H1 (cell line): ENCODE results near the gene PRKN. TPM values are rescaled to one million over a fixed set of nuclear protein-coding genes. Genes with fewer than 3 reads are reported as not detected.

Source experiments
- CTCF ChIA-PET: fragments of 300-600 bp; sonication (Branson Sonifier 250); formaldehyde crosslinking; loops from one replicate; lab custom pipeline; 2021; ENCODE audit not compliant: partially characterized antibody; lab: Charles Lee
- POLR2A ChIA-PET: fragments of 300-600 bp; sonication (Branson Sonifier 250); formaldehyde crosslinking; loops from one replicate; lab custom pipeline; 2021; ENCODE audit warnings: inconsistent platforms; ENCODE audit not compliant: partially characterized antibody; lab: Charles Lee
- DNase-seq, 2 experiments: peaks; one replicate each; pipeline versions ENCODE4 v3.0.0 to v3.0.0-alpha.2; 2010 to 2022; ENCODE audit warnings: low spot score in 2 of 2, low read depth in 1 of 2, mixed read lengths in 1 of 2
- FAIRE-seq: peaks from 2 replicates; lab custom pipeline; 2011; peaks lifted over from hg19 to GRCh38; lab: Jason Lieb, UNC
- H2AFZ ChIP-seq: 2 replicates; pipeline ENCODE4 v1.8.1; 2012; ENCODE audit warnings: low read length, inconsistent platforms
- H2AK5ac ChIP-seq: 2 replicates; pipeline ENCODE4 v1.6.1; 2013; ENCODE audit warnings: low read depth, low read length
- H2BK120ac ChIP-seq: replicated peaks from 2 replicates; pipeline ENCODE3; 2013; ENCODE audit warnings: low read depth, low read length, inconsistent platforms
- H2BK12ac ChIP-seq: 2 replicates; pipeline ENCODE4 v1.6.1; 2013; ENCODE audit warnings: low read depth, low read length
- H2BK15ac ChIP-seq: 2 replicates; pipeline ENCODE4 v1.6.1; 2013; ENCODE audit warnings: low read length
- H2BK20ac ChIP-seq: 2 replicates; pipeline ENCODE4 v1.6.1; 2013; ENCODE audit warnings: low read length
- H2BK5ac ChIP-seq: 2 replicates; pipeline ENCODE4 v1.6.1; 2013; ENCODE audit warnings: low read depth, low read length
- H3K14ac ChIP-seq: 2 replicates; pipeline ENCODE4 v1.6.1; 2013; ENCODE audit warnings: inconsistent platforms; ENCODE audit not compliant: insufficient read length
- H3K18ac ChIP-seq: 2 replicates; pipeline ENCODE4 v1.6.1; 2013; ENCODE audit warnings: low read length; ENCODE audit errors: extremely low read depth
- H3K23ac ChIP-seq: 2 replicates; pipeline ENCODE4 v1.6.1; 2013; ENCODE audit warnings: inconsistent platforms; ENCODE audit not compliant: insufficient read length
- H3K23me2 ChIP-seq: 2 replicates; pipeline ENCODE4 v1.6.1; 2013; ENCODE audit warnings: low read depth, low read length
- H3K27ac ChIP-seq: 2 replicates; pipeline ENCODE4 v1.6.1; 2011; ENCODE audit warnings: low read depth, low read length, inconsistent platforms
- H3K27me3 ChIP-seq, 4 experiments: replicated peaks in 1 of 4; 1 replicate in 1 of 4; 2 replicates in 3 of 4; pipeline versions ENCODE4 v1.6.1 to v1.8.1; 2011 to 2013; ENCODE audit warnings: low read length in 3 of 4, mild to moderate bottlenecking in 3 of 4, inconsistent platforms in 2 of 4, mixed read lengths in 2 of 4, moderate library complexity in 1 of 4; ENCODE audit not compliant: control insufficient read depth in 3 of 4, insufficient read depth in 3 of 4; ENCODE audit errors: extremely low read depth in 1 of 4
- H3K36me3 ChIP-seq, 4 experiments: 2 replicates each; pipeline versions ENCODE4 v1.6.1 to v1.8.1; 2011 to 2013; ENCODE audit warnings: mild to moderate bottlenecking in 4 of 4, low read length in 3 of 4, moderate library complexity in 2 of 4, control low read depth in 1 of 4, inconsistent platforms in 1 of 4; ENCODE audit not compliant: insufficient read depth in 4 of 4, control insufficient read depth in 2 of 4
- H3K4ac ChIP-seq: replicated peaks from 2 replicates; pipeline ENCODE3; 2013; ENCODE audit warnings: low read length, low read depth, mixed read lengths, inconsistent platforms; ENCODE audit not compliant: insufficient read length
- H3K4me1 ChIP-seq, 4 experiments: replicated peaks in 1 of 4; 1 replicate in 1 of 4; 2 replicates in 3 of 4; pipeline versions ENCODE4 v1.6.1 to v1.8.1; 2011 to 2013; ENCODE audit warnings: low read length in 3 of 4, inconsistent platforms in 2 of 4, mixed read lengths in 1 of 4; ENCODE audit not compliant: insufficient read depth in 4 of 4, control insufficient read depth in 3 of 4
- H3K4me2 ChIP-seq, 2 experiments: 2 replicates each; pipeline versions ENCODE4 v1.6.1 to v1.8.1; 2011 to 2013; ENCODE audit warnings: low read depth in 2 of 2, low read length in 2 of 2, control low read depth in 1 of 2, inconsistent platforms in 1 of 2, mild to moderate bottlenecking in 1 of 2; ENCODE audit not compliant: insufficient read depth in 1 of 2
- H3K4me3 ChIP-seq, 4 experiments: fragments of 200-600, 300-600 bp in 1 of 4; sonication (generic), shearing (Covaris generic), sonication (Bioruptor Twin) in 1 of 4; 2 replicates each; pipeline versions ENCODE4 v1.5.1 to v1.8.1; 2011 to 2016; ENCODE audit warnings: low read length in 4 of 4, low read depth in 3 of 4, control low read depth in 2 of 4, inconsistent platforms in 2 of 4, mild to moderate bottlenecking in 2 of 4, mixed read lengths in 1 of 4, moderate library complexity in 1 of 4; ENCODE audit not compliant: insufficient read depth in 2 of 4; ENCODE audit errors: extremely low read depth in 1 of 4
- H3K56ac ChIP-seq: replicated peaks from 2 replicates; pipeline ENCODE3; 2013; ENCODE audit warnings: low read depth, mild to moderate bottlenecking, mixed read lengths, low read length, inconsistent platforms; ENCODE audit not compliant: insufficient read length
- H3K79me1 ChIP-seq: 2 replicates; pipeline ENCODE4 v1.6.1; 2013; ENCODE audit warnings: low read depth, low read length, control low read depth
- H3K79me2 ChIP-seq, 2 experiments: 2 replicates each; pipeline versions ENCODE4 v1.6.1 to v1.8.1; 2012 to 2013; ENCODE audit warnings: low read length in 2 of 2, mild to moderate bottlenecking in 2 of 2, inconsistent platforms in 1 of 2; ENCODE audit not compliant: insufficient read depth in 2 of 2, control insufficient read depth in 1 of 2
- H3K9ac ChIP-seq, 4 experiments: replicated peaks in 1 of 4; 1 replicate in 1 of 4; 2 replicates in 3 of 4; pipeline versions ENCODE4 v1.6.1 to v1.8.1; 2011 to 2013; ENCODE audit warnings: low read depth in 3 of 4, low read length in 3 of 4, control low read depth in 2 of 4, mild to moderate bottlenecking in 2 of 4, moderate library complexity in 2 of 4, inconsistent platforms in 1 of 4; ENCODE audit errors: extremely low read depth in 1 of 4
- H3K9me3 ChIP-seq, 2 experiments: 2 replicates each; pipeline versions ENCODE4 v1.6.1 to v1.8.1; 2012 to 2013; ENCODE audit warnings: mild to moderate bottlenecking in 2 of 2, moderate library complexity in 2 of 2, control low read depth in 1 of 2, inconsistent platforms in 1 of 2, low read depth in 1 of 2, low read length in 1 of 2, mixed read lengths in 1 of 2; ENCODE audit not compliant: insufficient read depth in 2 of 2
- H4K20me1 ChIP-seq, 2 experiments: replicated peaks in 1 of 2; 2 replicates each; pipeline versions ENCODE3 to v1.8.1; 2011 to 2013; ENCODE audit warnings: inconsistent platforms in 2 of 2, low read length in 2 of 2, mild to moderate bottlenecking in 1 of 2; ENCODE audit not compliant: insufficient read depth in 2 of 2, control insufficient read depth in 1 of 2
- H4K5ac ChIP-seq: 2 replicates; pipeline ENCODE4 v1.6.1; 2013; ENCODE audit warnings: low read length, low read depth, mixed read lengths, inconsistent platforms; ENCODE audit not compliant: insufficient read length
- H4K8ac ChIP-seq: 2 replicates; pipeline ENCODE4 v1.8.0; 2013; ENCODE audit warnings: mild to moderate bottlenecking, moderate library complexity, low read length, inconsistent platforms; ENCODE audit not compliant: insufficient read depth; ENCODE audit errors: extremely low read depth
- H4K91ac ChIP-seq: replicated peaks from 2 replicates; pipeline ENCODE3; 2013; ENCODE audit warnings: low read length, mixed read lengths, inconsistent platforms; ENCODE audit not compliant: insufficient read length
- ATF2 ChIP-seq: IDR thresholded peaks from 2 replicates; pipeline ENCODE4 v1.6.1; 2012; ENCODE audit warnings: low read length, inconsistent platforms
- CBX5 ChIP-seq: fragments of 300-800, 300-1000 bp; sonication (generic); IDR thresholded peaks from 2 replicates; pipeline ENCODE4 v1.7.1; 2016; ENCODE audit warnings: antibody characterized with exemption, low read length, low read depth
- CTBP2 ChIP-seq: IDR thresholded peaks from 2 replicates; pipeline ENCODE4 v1.7.0; 2011; ENCODE audit warnings: borderline replicate concordance, mild to moderate bottlenecking, moderate library complexity, mixed read lengths, low read length; ENCODE audit not compliant: insufficient read depth, insufficient read length
- FOSL1 ChIP-seq: IDR thresholded peaks from 2 replicates; pipeline ENCODE4 v1.6.1; 2011; ENCODE audit warnings: mild to moderate bottlenecking, low read depth, low read length, moderate library complexity; ENCODE audit not compliant: insufficient read depth
- HDAC6 ChIP-seq: IDR thresholded peaks from one replicate; pipeline ENCODE4 v1.7.1; 2012; ENCODE audit warnings: low read depth, mild to moderate bottlenecking, inconsistent platforms, low read length, moderate library complexity
- KDM5A ChIP-seq: fragments of 200-600 bp; IDR thresholded peaks from 2 replicates; pipeline ENCODE4 v1.7.1; 2012; ENCODE audit warnings: mild to moderate bottlenecking, low read length, inconsistent platforms, mixed read lengths
- NANOG ChIP-seq: IDR thresholded peaks from 2 replicates; pipeline ENCODE4 v1.6.1; 2011; ENCODE audit warnings: low read length, low read depth, mild to moderate bottlenecking, inconsistent platforms; ENCODE audit not compliant: insufficient read depth, poor library complexity, severe bottlenecking
- POLR2A ChIP-seq, 2 experiments: IDR thresholded peaks; 1 replicate in 1 of 2; 2 replicates in 1 of 2; pipeline ENCODE4 v1.6.1; 2011; ENCODE audit warnings: low read depth in 2 of 2, low read length in 2 of 2, mild to moderate bottlenecking in 2 of 2; ENCODE audit errors: control extremely low read depth in 1 of 2
- RAD21 ChIP-seq, 2 experiments: IDR thresholded peaks in 1 of 2; conservative IDR thresholded peaks in 1 of 2; 2 replicates each; pipeline ENCODE4 v1.6.1; 2011; ENCODE audit warnings: low read depth in 2 of 2, low read length in 2 of 2, improper control_type of control experiment in 1 of 2, inconsistent platforms in 1 of 2, mild to moderate bottlenecking in 1 of 2, moderate library complexity in 1 of 2
- RFX5 ChIP-seq: IDR thresholded peaks from 2 replicates; pipeline ENCODE4 v1.6.1; 2011; ENCODE audit warnings: low read depth, low read length, improper control_type of control experiment, borderline replicate concordance
- TAF7 ChIP-seq: optimal IDR thresholded peaks from 2 replicates; pipeline ENCODE3; 2011; ENCODE audit warnings: low read depth, mild to moderate bottlenecking, inconsistent platforms, low read length, moderate library complexity, borderline replicate concordance
- ZNF274 ChIP-seq: IDR thresholded peaks from 2 replicates; pipeline ENCODE4 v1.7.0; 2012; ENCODE audit warnings: low read length, borderline replicate concordance; ENCODE audit errors: extremely low read depth
- WGBS, 2 experiments: shearing (Covaris generic) in 1 of 2; methylation state at CpG; one replicate each; pipeline versions ENCODE4 v1.1.6 to v1.1.7; 2013 to 2015; ENCODE audit warnings: low lambda C conversion rate in 2 of 2, mixed read lengths in 2 of 2, inconsistent platforms in 1 of 2, low coverage in 1 of 2, missing lambda C conversion rate in 1 of 2; ENCODE audit not compliant: insufficient replicate concordance in 2 of 2, insufficient coverage in 1 of 2, insufficient read length in 1 of 2; ENCODE audit errors: extremely low coverage in 1 of 2, missing lambda C conversion rate in 1 of 2; 5-methylcytosine and 5-hydroxymethylcytosine counted together
- polyA plus RNA-seq, 7 experiments: library from polyadenylated mRNA; depleted of rRNA in 3 of 7; stranded (reverse) in 5 of 7; unstranded in 2 of 7; fragments of >200 nt in 5 of 7; fragments of 200-250 nt in 2 of 7; gene quantifications; 1 replicate in 5 of 7; 2 replicates in 1 of 7; 4 replicates in 1 of 7; pipeline versions ENCODE4 v1.2.1 to v1.2.3, GENCODE V29; 2011 to 2013; ENCODE audit warnings: missing spikeins in 2 of 7, mixed read lengths in 2 of 7
- total RNA-seq: library from RNA; stranded (reverse); fragmentation: NEBNext Ultra II Directional; extraction: Animal tissue kit (Norgen Biotek cat#: 25700); gene quantifications from 2 replicates; pipeline ENCODE4 v1.2.1, GENCODE V29; 2021

PRKN gene
- total and polyA plus RNA-seq, 2 of the 8 experiments (the other 6 are each of a cell fraction or from before 2014, with no cell fraction given) = 0.13 to 0.29 TPM

DNA sequence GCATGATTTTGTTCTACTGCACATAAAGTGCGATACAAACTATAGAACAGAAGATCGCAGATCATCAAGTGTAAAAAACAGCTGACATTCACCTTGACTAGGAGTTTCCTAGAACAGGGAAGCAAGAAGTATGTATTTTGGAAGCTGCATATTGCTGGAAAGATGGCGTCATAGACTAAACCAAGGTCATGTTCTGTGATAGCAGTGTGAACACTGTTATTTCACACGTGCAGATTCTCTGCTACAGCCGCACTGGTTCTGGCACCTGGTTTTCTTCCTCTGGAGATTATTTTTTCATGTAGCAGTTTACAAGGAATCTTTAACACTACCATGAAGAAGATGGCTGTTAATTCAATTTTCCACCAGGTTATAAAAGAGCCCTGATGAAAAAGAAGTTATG, 681.2 kb downstream of the PRKN start:
- no peaks in the 10 kb centered on the region for H3K4me1 ChIP-seq
- no peak overlapping the region for H3K4me2 ChIP-seq
- H4K91ac ChIP-seq = no peak overlapping the region
- no peaks in the 10 kb centered on the region for H4K20me1 ChIP-seq
- H3K9me3 ChIP-seq = no peaks in the 10 kb centered on the region
- POLR2A ChIA-PET = no interaction called here
- H2AFZ ChIP-seq = no peak overlapping the region
- CTCF ChIA-PET = interaction anchor here (0.8 kb wide), 1 partner anchor 207 kb away, joined by 3 read pairs; no protein-coding TSS in a partner anchor
- no peak overlapping the region for H4K5ac ChIP-seq
- no peak for FAIRE-seq
- H3K56ac ChIP-seq = no peak overlapping the region
- no peak overlapping the region for H2BK5ac ChIP-seq
- WGBS, 2 experiments = 92% methylated on average over 5 of the region's 5 CpGs; no CpG with 5 or more reads in 1 of the 2 experiments
- H3K14ac ChIP-seq = no peak overlapping the region
- H2BK120ac ChIP-seq = no peak overlapping the region
- no peak overlapping the region for H3K9ac ChIP-seq
- no peak overlapping the region for H3K23ac ChIP-seq
- no peak overlapping the region for H4K8ac ChIP-seq
- no peak for DNase-seq
- H3K79me1 ChIP-seq = no peaks in the 10 kb centered on the region
- no peak overlapping the region for H2BK15ac ChIP-seq
- H2BK12ac ChIP-seq = no peak overlapping the region
- H3K4me3 ChIP-seq = no peak overlapping the region
- H3K79me2 ChIP-seq = no peaks in the 10 kb centered on the region
- H3K18ac ChIP-seq = no peak overlapping the region
- no peak overlapping the region for H2BK20ac ChIP-seq
- H3K4ac ChIP-seq = no peak overlapping the region
- no peak overlapping the region for H2AK5ac ChIP-seq
- no peak overlapping the region for H3K27ac ChIP-seq
- no peaks in the 10 kb centered on the region for H3K36me3 ChIP-seq
- H3K27me3 ChIP-seq = no peaks in the 10 kb centered on the region
- no peaks in the 10 kb centered on the region for H3K23me2 ChIP-seq
- no peak for TF ChIP-seq ZNF274
- TF ChIP-seq FOSL1 = no peak
- TF ChIP-seq NANOG = no peak
- TF ChIP-seq CTBP2 = no peak
- TF ChIP-seq ATF2 = no peak
- no peak for TF ChIP-seq HDAC6
- TF ChIP-seq POLR2A (IDR thresholded peaks at IDR 0.05; ENCODE audit: control extremely low read depth in 1 of 2, low read depth in 2 of 2, low read length in 2 of 2) = no peak
- TF ChIP-seq CBX5 = no peak
- TF ChIP-seq KDM5A = no peak
- TF ChIP-seq RAD21 (IDR thresholded peaks at IDR 0.05 in 1 of 2, conservative IDR thresholded peaks at IDR 0.05 in 1 of 2; ENCODE audit: low read depth in 2 of 2, low read length in 2 of 2) = no peak
- TF ChIP-seq TAF7 = no peak
- TF ChIP-seq RFX5 = no peak
